GM19455 (cell line): ENCODE measurements around the gene MID1.

Experiments used
- ATAC-seq: cut with Tn5 transposase; IDR thresholded peaks from one replicate; pipeline ENCODE4 v1.9.1; 2021; ENCODE audit not compliant: unreplicated experiment

MID1 gene

DNA sequence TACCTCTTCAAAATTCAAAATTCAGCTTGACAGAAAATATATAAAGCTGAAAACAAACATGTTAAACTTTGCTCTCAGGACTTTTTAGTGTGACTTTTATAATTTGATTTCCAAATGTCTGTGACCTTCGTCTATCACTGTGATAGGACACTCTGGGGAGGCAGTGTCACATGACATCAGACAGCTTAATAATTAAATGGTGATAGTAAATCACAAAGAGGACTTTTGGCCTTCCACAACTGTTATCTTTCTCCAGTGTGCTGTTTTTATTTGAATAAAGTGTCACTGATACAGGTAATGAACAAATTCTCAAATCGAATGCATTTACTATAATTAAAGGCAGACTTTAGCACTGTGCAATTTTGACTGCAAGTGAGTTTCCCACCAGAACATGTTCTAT lies 83.1 kb downstream of the MID1 start:
- ATAC-seq, result no peak

DNA sequence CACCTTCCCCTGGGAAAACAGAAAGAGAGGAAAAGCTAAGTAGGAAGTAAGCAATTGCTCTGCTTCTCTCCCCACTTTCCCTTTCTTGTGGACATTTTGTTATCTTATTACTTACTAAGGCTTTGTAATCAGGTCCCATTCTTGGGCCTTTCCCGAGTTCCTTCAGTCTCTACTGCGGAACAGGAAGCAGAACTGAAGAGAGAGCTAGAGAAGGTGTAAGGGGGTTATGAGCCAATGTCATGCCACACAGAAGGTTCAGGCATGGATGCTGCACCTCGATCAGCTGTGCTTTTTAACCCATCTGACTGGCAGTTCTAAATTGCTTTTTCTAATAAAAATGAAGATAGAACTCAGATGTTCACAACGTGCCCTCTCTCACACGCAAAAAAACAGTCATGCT lies 83.6 kb downstream of the MID1 start:
- ATAC-seq, result no peak

DNA sequence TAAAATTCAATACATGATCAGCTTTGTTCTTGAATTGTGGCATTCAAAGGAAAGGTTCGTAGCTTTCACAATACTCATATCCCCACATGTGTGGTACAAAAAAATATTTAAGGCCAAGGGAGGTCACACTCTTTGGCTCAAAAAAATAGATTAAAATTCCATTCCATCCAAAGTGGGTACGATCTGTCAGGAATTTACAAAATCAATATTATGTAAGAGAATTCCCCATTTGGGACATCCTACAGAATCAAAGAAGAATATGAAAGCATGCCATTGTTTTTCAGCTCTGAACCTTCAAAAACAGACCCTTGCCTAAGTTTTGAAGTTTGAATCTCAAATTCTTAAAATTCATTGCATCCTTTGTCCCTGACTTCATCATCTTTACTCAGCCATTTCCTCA lies 85.8 kb downstream of the MID1 start:
- ATAC-seq, result no peak

DNA sequence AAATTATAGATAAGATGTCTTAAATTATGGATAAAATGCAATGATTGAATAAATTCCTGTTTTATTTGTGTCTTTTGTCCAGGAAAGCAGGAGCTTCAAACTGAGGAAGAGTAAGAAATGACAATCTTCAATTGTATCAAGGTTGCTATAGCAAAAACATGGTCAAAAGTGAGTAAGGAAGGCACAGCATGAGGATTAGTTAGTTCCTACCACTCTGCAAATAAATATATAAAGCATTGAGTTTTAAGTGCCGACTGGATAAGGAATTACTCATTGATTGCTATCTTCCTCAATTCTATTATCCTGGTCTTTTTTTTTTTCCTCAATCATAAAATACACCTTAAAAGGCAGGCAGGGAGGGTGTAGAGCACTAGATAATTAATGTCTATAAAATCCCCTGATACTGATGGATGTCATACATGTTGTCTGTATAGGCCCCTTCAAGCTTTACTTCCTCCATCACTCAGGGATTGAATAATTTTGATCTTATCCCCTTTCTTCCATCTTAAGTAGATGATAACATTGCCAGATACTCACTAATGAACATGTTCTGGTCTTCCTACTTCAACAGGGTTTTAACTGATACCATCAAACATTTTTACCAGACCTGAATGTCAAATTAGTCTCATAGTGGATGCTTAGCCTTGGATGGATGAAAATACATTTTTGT lies 86.6 kb downstream of the MID1 start:
- no peak for ATAC-seq

DNA sequence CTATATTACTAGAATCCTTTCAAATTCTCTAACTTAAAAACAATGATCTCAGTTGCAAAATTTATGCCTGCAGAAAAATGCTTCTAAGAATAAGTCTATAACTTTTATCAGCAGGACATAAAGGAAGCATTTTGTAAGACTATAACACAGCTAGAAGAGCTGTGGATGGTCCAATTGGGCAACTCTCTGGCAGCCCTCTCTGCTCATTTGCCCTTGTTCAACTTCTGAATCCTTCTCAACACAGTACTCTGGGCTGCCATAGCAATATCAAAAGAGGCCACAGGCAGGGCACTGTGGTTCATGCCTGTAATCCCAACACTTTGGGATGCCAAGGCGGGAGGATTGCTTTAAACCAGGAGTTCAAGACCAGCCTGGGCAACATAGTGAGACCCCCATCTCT lies 88.5 kb downstream of the MID1 start:
- no peak for ATAC-seq

DNA sequence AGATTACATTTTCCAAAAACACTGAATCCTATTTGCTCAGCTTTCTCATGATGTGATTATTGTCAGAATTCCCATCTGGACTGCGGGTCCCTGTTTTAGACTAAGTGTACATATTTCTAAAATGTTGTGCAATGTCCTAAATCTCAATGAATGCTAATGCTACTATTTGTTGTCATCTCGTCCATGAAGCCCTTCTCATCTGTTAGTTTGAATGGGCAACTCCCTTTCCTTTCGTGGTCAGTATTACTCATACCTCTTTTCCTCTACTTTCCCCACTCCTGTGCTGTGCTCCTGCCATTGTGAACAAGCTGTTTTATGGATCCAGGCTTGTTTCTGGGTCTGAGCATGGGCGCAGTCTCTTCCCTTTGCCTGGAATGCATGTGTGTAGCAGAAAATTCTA lies 91.0 kb downstream of the MID1 start:
- ATAC-seq, result no peak

DNA sequence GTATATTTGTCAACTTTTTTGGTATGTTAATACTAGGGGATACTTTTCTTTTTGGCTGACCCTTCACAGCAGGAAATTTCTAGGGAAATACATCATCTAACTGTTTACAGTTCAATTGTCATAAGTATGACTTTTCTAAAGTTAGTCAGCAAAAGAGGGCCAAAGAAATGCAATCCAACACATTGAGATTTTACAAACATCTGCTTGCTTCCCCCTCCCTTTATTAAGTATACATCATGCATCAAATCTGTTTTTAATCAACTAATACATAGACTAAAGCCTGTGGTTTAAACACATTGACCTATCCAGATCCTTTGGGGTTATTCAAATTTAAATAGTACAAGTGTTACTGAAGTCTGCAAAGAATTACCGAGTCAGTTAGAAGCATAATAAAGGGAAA lies 93.9 kb downstream of the MID1 start:
- ATAC-seq, result no peak

DNA sequence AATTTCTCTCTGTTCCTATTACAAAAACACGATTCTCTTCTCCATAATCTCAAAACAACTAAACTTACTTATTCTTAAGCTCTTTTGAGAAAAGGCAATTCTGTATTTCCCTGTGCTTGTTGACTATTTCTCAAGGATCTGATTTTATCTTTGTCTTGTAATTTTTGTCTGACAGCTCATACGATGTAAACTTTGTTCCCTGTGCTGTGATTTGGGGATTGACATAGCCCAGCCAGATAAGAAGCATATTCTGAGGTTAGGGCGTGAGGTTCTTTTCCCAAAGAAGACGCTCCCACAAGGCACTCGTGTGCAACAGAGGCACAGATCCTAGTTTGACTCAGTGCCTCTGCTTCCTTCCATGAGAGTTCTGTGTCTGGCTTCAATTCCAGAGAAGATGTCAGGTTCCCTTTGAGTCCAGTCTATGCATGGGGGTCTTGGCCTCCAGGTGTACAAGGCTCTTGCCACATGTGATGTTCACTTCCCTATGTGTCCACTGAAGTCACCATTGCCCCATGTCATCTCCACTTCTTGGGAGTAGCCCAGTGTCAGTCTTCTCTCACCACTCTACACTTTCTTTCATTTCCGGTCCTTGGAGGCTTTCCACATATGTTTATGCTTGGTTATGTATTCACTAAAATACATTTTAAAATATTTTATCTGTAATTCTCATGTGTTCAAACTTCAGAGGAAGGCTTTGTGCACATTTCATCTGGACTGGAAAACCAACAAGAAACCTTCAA lies 94.8 kb downstream of the MID1 start:
- ATAC-seq, result no peak

DNA sequence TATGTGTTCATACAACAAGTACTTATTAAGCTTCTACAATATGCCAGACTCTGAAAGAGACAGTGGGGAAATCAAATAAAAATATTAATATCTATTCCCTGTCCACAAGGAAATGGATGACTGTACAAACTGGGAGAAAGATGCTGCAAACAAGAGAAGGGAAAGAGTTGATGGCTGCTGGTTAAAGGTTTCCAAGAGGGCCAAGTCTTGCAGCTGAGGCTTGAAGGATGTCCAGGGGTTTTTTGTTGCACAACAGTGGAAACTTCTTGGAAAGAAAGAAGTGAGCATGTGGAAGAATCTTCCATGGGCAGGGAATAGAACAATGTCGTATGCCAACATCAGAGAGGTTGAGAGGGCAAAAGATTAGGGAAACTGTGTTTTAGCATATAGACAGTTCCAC lies 95.8 kb downstream of the MID1 start:
- no peak for ATAC-seq

DNA sequence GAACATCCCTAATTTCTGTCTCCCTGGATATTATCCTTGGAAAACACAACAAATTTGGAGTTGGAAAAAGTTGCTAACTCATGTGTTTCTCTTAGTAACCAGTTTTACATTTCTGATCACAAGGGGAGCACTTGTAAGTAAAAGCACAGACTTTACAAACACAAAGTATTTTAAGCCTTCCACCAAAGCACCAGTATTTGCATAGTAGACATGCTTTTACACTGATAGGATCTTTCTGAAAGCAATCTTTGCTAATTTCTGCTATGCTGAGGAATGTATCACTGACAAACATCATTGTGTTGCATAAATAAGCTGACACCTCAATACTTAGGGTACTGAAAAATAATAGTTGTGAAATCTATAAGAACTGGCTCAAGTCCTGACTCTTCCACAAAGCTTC lies 100.6 kb downstream of the MID1 start:
- ATAC-seq, result no peak

DNA sequence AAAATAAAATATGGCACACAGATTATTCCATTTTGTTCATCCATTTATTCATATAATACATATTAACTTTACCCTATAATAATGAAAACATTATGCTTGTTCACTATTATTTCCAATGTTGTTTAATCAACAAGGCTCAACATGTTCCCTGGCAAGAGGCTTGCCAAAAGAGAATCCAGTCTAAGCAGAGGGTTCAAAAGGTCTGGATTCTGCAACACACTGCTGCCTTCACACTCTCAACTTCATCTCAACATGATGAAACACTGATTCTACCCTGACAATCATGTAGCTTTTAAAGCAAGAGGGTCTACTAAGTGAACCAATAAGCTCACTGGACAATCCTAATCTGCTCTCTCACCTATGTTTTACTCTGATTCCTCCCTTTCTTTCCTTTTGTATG lies 101.1 kb downstream of the MID1 start:
- ATAC-seq, result no peak

DNA sequence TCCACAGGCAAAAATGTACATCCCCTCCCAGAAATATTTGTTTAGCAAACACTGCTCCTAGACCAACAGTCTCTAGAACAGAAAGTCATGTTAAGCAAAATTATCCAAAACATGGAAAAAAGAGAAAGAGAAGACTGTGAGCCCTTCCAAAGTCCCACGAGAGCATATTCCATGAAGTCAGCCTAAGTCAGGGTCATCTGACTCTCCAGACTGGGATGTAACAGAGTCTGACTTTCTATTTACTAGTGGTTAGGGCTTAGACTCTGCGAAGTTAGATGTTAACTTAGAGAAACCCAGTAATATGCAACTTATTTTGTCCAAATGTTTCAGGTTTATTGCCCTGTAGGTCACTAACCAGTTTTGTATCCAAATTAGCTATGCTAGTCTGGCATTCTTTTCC lies 102.3 kb downstream of the MID1 start:
- ATAC-seq, result no peak

DNA sequence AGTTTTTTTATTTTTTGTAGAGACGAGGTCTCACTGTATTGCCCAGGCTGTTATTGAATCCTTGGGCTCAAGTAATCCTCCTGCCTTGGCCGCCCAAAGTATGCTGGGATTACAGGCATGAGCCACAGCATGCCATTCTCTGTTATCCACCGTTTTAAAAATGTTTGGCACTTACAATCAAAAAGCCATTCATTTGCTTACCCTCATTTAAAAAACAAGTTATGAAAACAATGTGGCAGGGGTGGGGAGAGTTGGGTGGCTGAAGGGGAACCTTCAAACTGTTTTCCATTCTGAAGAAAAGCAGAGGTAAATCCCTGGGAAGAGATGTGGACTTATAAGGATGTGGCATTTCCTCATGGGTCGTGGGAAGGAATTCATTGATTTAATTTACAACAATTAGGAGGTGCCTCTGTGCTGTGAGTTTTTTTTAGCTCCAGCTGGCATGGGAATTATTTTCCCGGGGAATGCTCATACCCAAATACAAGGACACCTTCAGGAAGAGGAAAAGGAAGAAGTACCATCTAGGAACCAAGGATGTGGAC lies 103.5 kb downstream of the MID1 start:
- ATAC-seq, result no peak

DNA sequence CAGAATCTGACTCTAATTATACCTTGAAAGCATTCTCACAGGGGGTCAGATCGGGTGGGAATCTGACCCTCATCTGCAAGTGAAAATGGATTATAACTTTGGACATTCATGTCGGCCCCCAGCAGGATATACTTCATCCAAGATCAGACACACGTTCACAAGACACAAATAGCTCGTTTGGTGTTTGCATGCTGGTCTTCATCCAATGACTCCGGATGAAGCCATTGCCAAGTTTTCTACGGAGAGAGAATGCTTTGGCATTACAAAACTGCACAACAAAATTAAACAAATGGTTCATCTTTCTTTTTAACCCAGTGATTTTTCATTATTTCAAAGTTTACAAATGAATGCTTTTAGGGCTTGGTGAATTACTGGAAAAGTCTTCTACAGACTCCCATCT lies 105.5 kb downstream of the MID1 start:
- no peak for ATAC-seq

DNA sequence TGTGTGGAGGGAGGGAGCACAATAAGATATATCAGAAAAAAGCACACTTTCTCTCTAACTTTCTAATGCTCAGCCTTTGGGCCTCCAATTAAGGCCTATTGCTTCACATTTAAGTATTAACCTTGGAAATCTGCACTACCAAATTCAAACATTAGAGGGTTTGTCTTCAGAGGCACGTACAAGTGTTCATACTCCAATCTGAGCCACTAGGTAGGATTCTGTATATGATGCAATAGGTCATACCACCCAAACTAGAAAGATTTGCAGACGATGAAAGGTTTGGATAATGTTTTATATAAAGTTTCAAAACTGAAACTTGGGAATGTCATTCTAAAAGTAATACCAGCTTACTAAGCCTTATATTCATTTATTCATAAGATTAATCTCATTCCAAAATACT lies 106.4 kb downstream of the MID1 start:
- no peak for ATAC-seq

DNA sequence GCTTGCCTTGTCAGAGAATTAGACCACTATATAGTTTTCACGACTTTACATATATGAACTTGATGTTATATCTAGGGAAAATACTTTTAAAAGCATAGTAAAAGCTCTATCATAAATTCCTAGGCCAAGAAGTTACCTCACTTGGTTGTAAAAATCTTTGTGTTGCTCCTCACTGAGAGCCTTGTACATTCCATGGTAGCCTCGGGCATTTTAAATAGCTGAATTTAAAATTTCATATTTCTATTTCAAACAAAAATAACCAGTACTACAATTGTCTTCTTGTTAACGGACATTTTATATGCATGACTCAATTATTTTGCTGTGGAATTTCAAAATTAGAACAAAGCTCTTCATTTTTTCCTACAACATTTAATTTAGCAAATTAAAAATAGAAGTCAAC lies 107.6 kb downstream of the MID1 start:
- no peak for ATAC-seq

DNA sequence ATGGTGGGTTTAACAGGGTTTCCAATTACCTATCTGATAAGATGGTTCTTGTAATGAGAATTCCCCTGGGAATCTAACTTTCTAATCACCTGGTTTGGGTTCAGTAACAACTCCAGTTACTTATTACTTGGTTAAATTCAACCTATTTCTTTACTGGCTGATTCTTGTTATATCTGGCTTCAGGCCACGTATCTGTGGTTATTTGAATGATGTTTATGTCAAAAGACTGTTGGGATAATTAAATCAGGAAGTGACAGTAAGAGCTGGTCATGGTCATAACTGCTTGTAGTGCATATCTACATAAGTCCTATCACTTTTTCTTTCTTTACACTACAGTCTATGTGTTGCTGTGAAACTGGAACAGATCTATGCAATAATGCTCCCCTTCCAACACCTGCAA lies 108.1 kb downstream of the MID1 start:
- no peak for ATAC-seq

DNA sequence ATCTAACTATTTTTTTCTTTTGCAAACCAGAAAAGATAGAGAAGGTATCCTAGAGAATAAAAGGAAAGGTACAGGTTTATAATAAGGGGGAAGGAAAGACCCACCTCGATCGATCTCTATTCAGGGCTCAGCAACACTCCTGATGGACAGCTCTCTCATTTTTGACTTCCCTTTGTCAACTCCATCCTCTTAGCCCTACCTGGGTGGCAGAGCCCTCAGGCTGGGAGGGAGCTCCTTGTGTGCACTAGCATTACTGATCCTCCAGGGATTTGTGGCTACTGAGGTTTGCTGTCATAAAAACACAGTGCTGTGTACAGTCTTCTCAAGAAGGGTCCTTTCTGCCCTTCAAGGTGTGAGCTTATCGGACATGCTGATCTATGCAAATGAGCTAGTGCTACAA lies 111.0 kb downstream of the MID1 start:
- no peak for ATAC-seq

DNA sequence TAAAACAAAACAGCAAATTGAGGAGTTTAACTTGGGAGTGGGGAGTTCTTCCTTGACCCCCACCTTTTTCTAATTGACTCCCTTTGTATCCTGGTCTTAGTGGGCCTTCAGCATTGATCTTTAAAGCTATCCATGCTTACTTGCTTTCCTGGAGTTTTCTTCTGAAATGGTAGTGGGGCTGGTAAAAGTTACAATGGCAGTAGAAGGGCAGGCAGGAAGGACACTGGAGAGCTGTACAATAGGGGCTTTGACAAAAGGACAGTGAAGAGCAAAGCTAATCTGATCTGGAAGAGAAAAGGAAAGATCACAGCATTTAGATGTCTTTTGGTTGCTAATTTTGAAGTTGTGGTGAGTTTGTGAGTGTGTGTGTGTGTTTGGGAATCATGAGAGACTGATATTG lies 111.5 kb downstream of the MID1 start:
- ATAC-seq, result no peak

DNA sequence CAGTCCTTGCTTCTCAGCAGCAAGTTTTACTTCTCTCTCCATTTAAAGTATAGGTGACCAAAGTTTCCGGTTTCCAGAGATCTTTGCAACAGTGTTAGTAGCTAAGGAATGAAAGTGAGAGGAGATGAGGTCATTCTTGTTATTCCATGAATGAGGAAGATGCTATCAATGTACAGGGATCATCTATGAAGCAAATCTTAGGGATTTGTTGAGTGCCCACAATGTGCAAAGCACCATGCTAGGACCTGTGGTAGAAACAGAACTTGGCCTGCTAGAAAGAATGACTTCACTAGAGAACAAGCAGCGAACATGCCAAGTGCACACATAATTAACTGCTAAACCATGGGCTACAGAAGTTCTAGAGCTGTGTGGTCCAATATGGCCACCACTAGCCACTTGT lies 112.5 kb downstream of the MID1 start:
- no peak for ATAC-seq

DNA sequence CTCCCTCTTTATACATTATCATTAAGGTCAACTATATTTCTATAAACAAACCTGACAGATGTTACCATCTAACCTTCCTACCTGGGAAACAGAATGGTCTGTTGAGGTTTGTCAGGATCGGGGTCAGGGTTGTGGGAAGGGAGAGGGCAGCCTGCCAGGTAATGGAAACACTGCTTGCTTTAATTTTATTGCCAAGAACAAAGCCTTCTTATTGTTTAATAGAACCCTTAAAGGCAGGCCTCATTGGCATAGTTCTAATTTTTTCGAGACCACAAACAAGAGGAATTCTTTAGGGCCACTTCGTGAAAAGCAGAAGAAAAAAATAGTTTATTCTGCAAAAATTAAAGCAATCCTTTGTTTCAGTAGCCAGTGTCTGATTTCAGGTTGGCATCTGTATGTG lies 113.2 kb downstream of the MID1 start:
- ATAC-seq, result no peak

DNA sequence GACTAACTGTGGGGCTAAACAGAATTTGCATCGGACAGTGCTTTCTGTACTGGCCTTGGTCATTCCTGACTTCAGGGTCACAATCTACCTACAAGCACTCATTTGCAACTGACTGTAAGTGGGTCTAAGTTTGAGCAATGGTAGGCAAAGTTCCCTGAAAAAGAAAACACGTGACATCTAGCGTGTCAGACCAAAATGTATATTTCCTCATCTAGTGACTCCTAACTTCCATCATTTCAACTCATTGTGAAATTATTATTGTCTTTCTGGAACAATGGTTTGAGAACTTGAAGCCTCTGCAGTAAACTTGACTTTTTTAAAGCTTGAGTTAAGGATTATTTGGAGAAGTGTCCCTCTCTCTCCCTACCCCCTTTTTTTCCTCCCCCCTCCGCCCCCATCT lies 113.6 kb downstream of the MID1 start:
- ATAC-seq, result no peak

DNA sequence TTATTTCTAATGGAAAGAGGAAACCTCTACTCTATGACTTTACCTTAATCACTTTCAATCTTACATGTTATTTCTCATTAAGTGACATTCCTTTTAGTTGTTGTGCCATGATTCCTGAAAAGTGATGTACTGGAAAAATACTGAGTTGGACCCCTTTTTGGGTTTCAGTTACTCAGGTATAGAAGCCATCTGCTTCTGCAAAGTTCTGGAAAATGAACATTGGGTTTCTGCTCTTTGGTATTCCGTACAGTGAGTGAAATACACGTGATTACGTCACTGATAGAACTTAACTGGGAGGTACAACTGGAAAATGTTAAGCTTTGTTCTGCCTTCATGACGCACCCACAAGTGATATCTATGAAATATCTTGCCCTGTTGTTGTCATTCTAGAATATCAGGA lies 114.7 kb downstream of the MID1 start:
- ATAC-seq, result no peak
